SK-N-SH treated with all-trans-retinoic acid at 6 μM for 48 hours (cell line): ENCODE data around the gene R3HDM4.

Experiments used
- ATAC-seq: fragments of 200-7000 bp; cut with Tn5 transposase; 3 replicates; pipeline ENCODE4 v1.9.1; 2020; ENCODE audit warnings: mild to moderate bottlenecking, moderate library complexity
- ARNTL ChIP-seq: fragments of 450-650 bp; formaldehyde crosslinking; IDR thresholded peaks from 2 replicates; pipeline ENCODE4 v1.5.0; 2020; ENCODE audit warnings: low read depth, mild to moderate bottlenecking, moderate library complexity, borderline replicate concordance
- BACH2 ChIP-seq: fragments of 250-450 bp; sonication (Bioruptor Pico); IDR thresholded peaks from 2 replicates; pipeline ENCODE4 v1.9.0; 2021; ENCODE audit warnings: mild to moderate bottlenecking, borderline replicate concordance
- CSRNP3 ChIP-seq: fragments of 250-450 bp; sonication (Bioruptor Pico); IDR thresholded peaks from 2 replicates; pipeline ENCODE4 v1.5.1; 2021; ENCODE audit warnings: mild to moderate bottlenecking, moderate library complexity
- ESRRG ChIP-seq: fragments of 250-450 bp; sonication (Bioruptor Pico); IDR thresholded peaks from 2 replicates; pipeline ENCODE4 v1.6.1; 2021; ENCODE audit warnings: mild to moderate bottlenecking
- ISL1 ChIP-seq: fragments of 250-450 bp; sonication (Bioruptor Pico); IDR thresholded peaks from 2 replicates; pipeline ENCODE4 v2.1.2; 2022; ENCODE audit warnings: mild to moderate bottlenecking, moderate library complexity
- PPARA ChIP-seq: fragments of 250-450 bp; sonication (Bioruptor Pico); IDR thresholded peaks from 2 replicates; pipeline ENCODE4 v1.5.0; 2020; ENCODE audit warnings: mild to moderate bottlenecking, borderline replicate concordance
- TOX ChIP-seq: fragments of 250-450 bp; sonication (Bioruptor Pico); IDR thresholded peaks from 2 replicates; pipeline ENCODE4 v1.8.0; 2021; ENCODE audit warnings: mild to moderate bottlenecking, moderate library complexity, borderline replicate concordance
- TSHZ2 ChIP-seq: fragments of 250-450 bp; sonication (Bioruptor Pico); IDR thresholded peaks from 2 replicates; pipeline ENCODE4 v1.5.0; 2020; ENCODE audit warnings: mild to moderate bottlenecking, moderate library complexity
- ZFP30 ChIP-seq: fragments of 450-650 bp; formaldehyde crosslinking; IDR thresholded peaks from 2 replicates; pipeline ENCODE4 v1.5.0; 2022; ENCODE audit warnings: mild to moderate bottlenecking, moderate library complexity
- ZNF70 ChIP-seq: fragments of 450-650 bp; formaldehyde crosslinking; IDR thresholded peaks from 2 replicates; pipeline ENCODE4 v1.5.0; 2020; ENCODE audit warnings: mild to moderate bottlenecking, moderate library complexity
- ZNF8 ChIP-seq: fragments of 450-650 bp; formaldehyde crosslinking; IDR thresholded peaks from 2 replicates; pipeline ENCODE4 v1.5.0; 2020; ENCODE audit warnings: mild to moderate bottlenecking, moderate library complexity
- TF ChIP-seq, protein P1 (sequence below): fragments of 250-450 bp; sonication (Bioruptor Pico); IDR thresholded peaks from 2 replicates; pipeline ENCODE4 v1.8.0; 2021; ENCODE audit warnings: low read depth, mild to moderate bottlenecking, moderate library complexity, borderline replicate concordance

R3HDM4 gene

DNA sequence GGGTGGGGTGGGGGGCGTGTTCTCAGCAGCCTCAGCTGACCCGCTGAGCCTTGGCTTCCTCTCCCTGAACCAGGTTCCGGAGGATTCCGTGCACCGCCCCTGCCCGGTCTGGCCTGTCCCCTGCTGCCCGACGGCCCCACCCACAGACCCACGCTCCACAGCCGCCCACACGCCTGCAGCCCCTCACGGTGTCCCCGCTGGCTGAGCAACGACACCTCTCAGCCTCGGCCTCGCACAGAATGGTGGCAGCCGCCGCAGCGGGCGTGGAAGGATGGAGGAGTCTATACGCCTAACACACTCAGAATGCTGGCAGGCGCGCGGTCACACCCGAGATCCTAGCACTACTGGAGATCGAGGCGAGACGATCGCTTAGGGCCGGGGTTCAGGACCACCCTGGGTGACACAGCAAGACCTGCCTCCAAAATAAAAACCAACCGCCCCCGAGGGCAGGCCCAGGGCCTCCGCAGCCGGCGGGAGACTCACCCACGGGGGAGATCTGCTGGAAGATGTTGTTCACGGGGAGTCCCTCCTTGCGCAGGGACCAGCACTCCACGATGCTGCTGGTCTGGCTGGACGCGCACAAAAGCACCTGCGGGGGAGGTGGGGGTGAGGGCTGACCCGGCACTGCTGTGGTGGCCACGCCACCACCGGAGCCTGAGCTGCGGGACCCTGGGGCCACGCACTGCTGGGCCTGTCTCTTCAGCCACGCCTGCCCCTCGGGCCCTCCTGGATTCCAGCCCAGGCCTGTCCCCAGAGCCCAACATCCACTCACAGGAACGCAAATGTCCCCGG lies 28.4 kb downstream of the R3HDM4 start (continued):
- TF ChIP-seq TSHZ2 (CRISPR knock-in tag), result no peak
- TF ChIP-seq ISL1 (CRISPR knock-in tag), result no peak
- TF ChIP-seq CSRNP3 (CRISPR knock-in tag), result no peak

GRCh38 chr19:883661-884211 lies 29.3 kb downstream of the R3HDM4 start:
- ATAC-seq, result no peak
- TF ChIP-seq TOX (CRISPR knock-in tag) (no peak), ESRRG (CRISPR knock-in tag) (no peak), CSRNP3 (CRISPR knock-in tag) (no peak), ZFP30 (CRISPR knock-in tag) (no peak), ZNF70 (no peak)
- TF ChIP-seq, all 23 proteins: peak for 0

DNA sequence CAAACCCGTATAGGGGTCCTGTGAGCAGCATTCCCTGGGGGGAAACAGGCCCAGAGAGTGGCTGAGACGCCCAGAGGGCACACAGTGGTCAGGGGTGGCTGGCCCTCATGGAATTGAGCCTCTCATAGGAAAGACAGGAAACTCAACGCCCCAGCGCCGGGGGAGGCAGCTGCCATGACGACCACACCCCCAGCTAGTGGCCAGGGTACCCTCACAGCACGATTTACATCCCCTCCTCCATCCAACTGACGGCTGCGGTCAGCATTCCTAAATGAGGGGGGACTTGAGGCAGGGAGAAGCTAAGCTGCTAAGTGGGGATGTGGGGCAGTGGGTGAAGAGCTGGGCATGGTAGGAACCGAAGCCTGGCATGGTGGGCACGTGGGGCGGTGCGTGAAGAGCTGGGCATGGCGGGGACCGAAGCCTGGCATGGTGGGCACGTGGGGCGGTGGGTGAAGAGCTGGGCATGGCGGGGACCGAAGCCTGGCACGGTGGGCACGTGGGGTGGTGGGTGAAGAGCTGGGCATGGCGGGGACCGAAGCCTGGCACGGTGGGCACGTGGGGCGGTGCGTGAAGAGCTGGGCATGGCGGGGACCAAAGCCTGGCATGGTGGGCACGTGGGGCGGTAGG lies 30.0 kb downstream of the R3HDM4 start:
- no peak for ATAC-seq
- no peak for TF ChIP-seq TOX (CRISPR knock-in tag)
- TF ChIP-seq ISL1 (CRISPR knock-in tag), result no peak
- TF ChIP-seq ZNF8 (CRISPR knock-in tag), result no peak
- TF ChIP-seq ARNTL, result no peak

- TF ChIP-seq ESRRG (CRISPR knock-in tag), result no peak
- TF ChIP-seq, protein P1, sequence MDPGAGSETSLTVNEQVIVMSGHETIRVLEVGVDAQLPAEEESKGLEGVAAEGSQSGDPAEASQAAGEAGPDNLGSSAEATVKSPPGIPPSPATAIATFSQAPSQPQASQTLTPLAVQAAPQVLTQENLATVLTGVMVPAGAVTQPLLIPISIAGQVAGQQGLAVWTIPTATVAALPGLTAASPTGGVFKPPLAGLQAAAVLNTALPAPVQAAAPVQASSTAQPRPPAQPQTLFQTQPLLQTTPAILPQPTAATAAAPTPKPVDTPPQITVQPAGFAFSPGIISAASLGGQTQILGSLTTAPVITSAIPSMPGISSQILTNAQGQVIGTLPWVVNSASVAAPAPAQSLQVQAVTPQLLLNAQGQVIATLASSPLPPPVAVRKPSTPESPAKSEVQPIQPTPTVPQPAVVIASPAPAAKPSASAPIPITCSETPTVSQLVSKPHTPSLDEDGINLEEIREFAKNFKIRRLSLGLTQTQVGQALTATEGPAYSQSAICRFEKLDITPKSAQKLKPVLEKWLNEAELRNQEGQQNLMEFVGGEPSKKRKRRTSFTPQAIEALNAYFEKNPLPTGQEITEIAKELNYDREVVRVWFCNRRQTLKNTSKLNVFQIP, result no peak
- no peak for TF ChIP-seq ZNF70
- TF ChIP-seq ISL1 (CRISPR knock-in tag), result no peak
- no peak for TF ChIP-seq ARNTL
- TF ChIP-seq PPARA (CRISPR knock-in tag), result no peak
- TF ChIP-seq TOX (CRISPR knock-in tag), result no peak
- TF ChIP-seq TSHZ2 (CRISPR knock-in tag), result no peak
- TF ChIP-seq BACH2 (CRISPR knock-in tag), result no peak
- no peak for ATAC-seq
Observed at GRCh38 chr19:881385-882071, 31.5 kb downstream of the R3HDM4 start.
